ENCODE results near the gene REM2. TPM values are rescaled to one million over a fixed set of nuclear protein-coding genes. Genes with fewer than 3 reads are reported as not detected.
"Not testable (repeated sequence)": the region's sequence is repeated elsewhere in the genome, so short reads cannot be mapped to it uniquely, and the experiment has no call there.

Gene REM2
- total RNA-seq, 4 donors from 2014 or later: 0.57 to 2.1 (median 1.4) TPM

DNA sequence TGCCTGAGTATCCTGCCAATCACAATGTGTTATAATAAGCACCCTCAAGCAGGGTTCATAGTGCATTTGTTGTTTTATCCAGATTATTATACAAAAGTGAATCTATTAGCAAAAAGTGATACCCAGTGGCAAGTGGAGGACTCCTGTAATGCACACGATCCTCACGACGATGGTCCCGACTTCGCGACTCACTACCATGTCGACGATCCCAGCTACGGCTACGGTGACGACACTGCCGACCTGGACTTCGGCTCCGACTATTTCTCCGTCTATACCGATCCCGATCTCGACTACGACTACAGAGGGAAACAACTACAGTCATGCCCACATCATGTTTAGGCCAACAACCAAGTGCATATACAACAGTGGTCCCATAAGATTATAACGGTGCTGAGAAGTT, 23.1 kb downstream of the REM2 start:
- TF ChIP-seq, protein P1, sequence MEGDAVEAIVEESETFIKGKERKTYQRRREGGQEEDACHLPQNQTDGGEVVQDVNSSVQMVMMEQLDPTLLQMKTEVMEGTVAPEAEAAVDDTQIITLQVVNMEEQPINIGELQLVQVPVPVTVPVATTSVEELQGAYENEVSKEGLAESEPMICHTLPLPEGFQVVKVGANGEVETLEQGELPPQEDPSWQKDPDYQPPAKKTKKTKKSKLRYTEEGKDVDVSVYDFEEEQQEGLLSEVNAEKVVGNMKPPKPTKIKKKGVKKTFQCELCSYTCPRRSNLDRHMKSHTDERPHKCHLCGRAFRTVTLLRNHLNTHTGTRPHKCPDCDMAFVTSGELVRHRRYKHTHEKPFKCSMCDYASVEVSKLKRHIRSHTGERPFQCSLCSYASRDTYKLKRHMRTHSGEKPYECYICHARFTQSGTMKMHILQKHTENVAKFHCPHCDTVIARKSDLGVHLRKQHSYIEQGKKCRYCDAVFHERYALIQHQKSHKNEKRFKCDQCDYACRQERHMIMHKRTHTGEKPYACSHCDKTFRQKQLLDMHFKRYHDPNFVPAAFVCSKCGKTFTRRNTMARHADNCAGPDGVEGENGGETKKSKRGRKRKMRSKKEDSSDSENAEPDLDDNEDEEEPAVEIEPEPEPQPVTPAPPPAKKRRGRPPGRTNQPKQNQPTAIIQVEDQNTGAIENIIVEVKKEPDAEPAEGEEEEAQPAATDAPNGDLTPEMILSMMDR (IDR thresholded peaks at IDR 0.05): no peak
- no peak for TF ChIP-seq POLR2A (IDR thresholded peaks at IDR 0.05)
- H3K27ac ChIP-seq: no peak overlapping the region
- no peak for DNase-seq
- no peak overlapping the region for H3K4me3 ChIP-seq
- H3K27me3 ChIP-seq: no peaks in the 10 kb centered on the region
- H3K4me1 ChIP-seq: no peaks in the 10 kb centered on the region
- no peaks in the 10 kb centered on the region for H3K9me3 ChIP-seq
- H3K36me3 ChIP-seq: peaks cover 0 to 95% (median 0%) of the 10 kb centered on the region in 3 donors

DNA sequence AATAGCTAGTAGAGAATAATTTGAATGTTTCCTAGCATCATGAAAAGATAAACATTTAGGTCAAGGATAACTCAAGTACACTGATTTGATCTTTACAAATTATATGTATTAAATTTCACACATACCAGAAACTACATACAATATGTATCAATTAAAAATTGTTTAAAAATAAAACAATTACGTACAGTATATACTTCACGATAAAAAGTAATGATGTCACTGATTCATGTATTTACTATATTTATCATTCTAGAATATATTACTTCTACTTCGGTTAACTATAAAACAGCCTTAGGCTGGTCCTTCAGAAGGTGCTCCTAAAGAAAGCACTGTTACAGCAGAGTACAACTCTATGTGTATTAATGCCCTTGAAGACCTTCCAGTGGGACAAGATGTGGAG, 24.4 kb downstream of the REM2 start:
- Histone ChIP-seq H3K36me3 (peaks cover 0 to 82% (median 0%) of the 10 kb centered on the region in 3 donors), H3K4me3 (no peak overlapping the region), H3K9me3 (no peaks in the 10 kb centered on the region), H3K27ac (no peak overlapping the region), H3K27me3 (no peaks in the 10 kb centered on the region), H3K4me1 (no peaks in the 10 kb centered on the region)
- DNase-seq: no peak
- TF ChIP-seq, protein P1 (IDR thresholded peaks at IDR 0.05): no peak
- TF ChIP-seq POLR2A (IDR thresholded peaks at IDR 0.05): no peak

DNA sequence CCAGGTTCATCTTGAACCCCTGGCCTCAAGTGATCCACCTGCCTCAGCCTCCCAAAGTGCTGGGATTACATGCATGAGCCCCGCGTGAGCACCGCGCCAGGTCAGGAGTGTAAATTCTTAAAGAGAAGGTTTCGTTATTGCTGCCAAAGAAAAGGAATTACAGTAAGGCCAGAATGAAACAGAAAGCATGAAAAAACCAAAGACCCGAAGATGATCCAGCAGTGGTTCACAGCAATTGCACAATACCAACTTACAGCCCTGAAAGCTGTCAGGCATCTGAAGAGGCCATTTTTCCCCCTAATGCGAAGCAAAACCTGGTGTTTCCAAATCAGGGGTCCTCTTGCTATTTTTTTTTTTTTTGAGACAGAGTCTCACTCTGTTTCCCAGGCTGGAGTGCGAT, 25.6 kb downstream of the REM2 start:
- TF ChIP-seq, protein P1 (IDR thresholded peaks at IDR 0.05): no peak
- no peak for TF ChIP-seq POLR2A (IDR thresholded peaks at IDR 0.05)
- H3K36me3 ChIP-seq: peaks cover 0 to 70% (median 0%) of the 10 kb centered on the region in 3 donors
- H3K9me3 ChIP-seq: no peaks in the 10 kb centered on the region

DNA sequence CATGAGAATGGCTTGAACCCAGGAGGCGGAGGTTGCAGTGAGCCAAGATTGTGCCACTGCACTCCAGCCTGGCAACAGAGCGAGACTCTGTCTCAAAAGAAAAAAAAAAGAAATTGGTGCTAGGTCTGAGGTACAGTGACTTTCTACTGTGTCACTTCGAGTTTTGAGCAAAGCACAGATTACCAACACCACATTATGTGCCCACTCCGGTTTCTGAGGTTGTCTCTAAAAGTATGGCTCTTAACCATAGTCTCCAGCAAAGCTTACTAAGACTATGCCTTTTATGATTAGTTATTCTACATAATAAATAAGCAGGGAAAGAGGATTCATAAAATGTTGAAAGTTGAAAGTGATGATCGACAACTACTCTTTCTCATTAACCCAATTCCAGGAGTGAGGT, 27.9 kb downstream of the REM2 start:
- no peaks in the 10 kb centered on the region for H3K27me3 ChIP-seq
- no peak for TF ChIP-seq POLR2A (IDR thresholded peaks at IDR 0.05)
- TF ChIP-seq, protein P1 (IDR thresholded peaks at IDR 0.05): no peak
- no peaks in the 10 kb centered on the region for H3K9me3 ChIP-seq
- no peak for DNase-seq
- peaks cover 0 to 10% (median 0%) of the 10 kb centered on the region in 4 donors for H3K4me1 ChIP-seq
- H3K4me3 ChIP-seq: no peak overlapping the region
- H3K27ac ChIP-seq: no peak overlapping the region
- peaks cover 0 to 47% (median 0%) of the 10 kb centered on the region in 3 donors for H3K36me3 ChIP-seq

More for the DNA sequence above, 25.6 kb downstream of the REM2 start:
- H3K27ac ChIP-seq: no peak overlapping the region
- no peak overlapping the region for H3K4me3 ChIP-seq
- DNase-seq: no peak
- no peaks in the 10 kb centered on the region for H3K4me1 ChIP-seq
- H3K27me3 ChIP-seq: no peaks in the 10 kb centered on the region

DNA sequence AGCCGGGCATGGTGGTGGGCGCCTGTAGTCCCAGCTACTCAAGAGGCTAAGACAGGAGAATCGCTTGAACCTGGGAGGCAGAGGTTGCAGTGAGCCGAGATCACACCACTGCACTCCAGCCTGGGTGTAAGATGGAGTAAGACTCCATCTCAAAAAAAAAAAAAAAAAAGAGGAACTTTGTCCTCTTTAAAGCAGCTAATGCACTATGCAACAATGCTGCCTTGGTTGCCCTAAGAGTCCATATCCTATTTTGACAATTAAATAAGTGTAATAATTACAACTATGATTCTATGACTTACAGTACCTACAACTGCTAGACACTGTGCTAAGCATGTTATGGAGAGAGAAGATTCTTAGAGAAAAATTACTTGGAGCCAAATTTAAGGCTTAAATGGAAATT, 31.8 kb downstream of the REM2 start:
- not testable (repeated sequence) for H3K4me3 ChIP-seq, H3K27me3 ChIP-seq, H3K36me3 ChIP-seq, DNase-seq, H3K9me3 ChIP-seq, H3K27ac ChIP-seq
- H3K4me1 ChIP-seq: peaks cover 0 to 33% (median 4%) of the 10 kb centered on the region in 4 donors

DNA sequence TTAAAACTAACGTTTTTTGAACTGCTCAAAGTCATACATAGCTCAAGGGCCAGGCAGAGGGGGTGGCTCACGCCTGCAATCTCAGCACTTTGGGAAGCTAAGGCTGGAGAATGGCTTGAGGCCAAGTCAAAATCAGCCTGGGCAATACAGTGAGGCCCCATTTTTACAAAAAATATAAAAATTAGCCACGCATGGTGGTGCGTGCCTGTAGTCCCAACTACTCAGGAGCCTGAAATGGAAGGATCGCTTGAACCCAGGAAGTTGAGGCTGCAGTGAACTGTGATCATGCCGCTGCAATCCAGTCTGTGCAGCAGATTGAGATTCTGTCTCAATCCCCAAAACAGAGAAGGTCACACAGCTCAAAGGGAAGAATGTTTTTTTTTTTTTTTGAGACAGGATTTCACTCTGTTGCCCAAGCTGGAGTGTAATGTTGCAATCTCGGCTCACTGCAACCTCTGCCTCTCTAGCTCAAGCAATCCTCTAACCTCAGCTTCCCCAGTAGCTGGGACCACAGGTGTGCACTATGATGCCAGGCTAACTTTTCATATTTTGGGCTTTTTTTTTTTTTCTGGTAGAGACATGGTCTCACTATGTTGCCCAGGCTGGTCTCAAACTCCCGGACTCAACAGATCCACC, 33.0 kb downstream of the REM2 start:
- no peak for TF ChIP-seq POLR2A (IDR thresholded peaks at IDR 0.05)
- TF ChIP-seq, protein P1 (IDR thresholded peaks at IDR 0.05): no peak
- H3K4me3 ChIP-seq: no peak overlapping the region
- H3K27me3 ChIP-seq: no peaks in the 10 kb centered on the region
- DNase-seq: no peak
- peaks cover 0 to 10% (median 0%) of the 10 kb centered on the region in 3 donors for H3K36me3 ChIP-seq
- no peaks in the 10 kb centered on the region for H3K9me3 ChIP-seq
- peaks cover 0 to 34% (median 4%) of the 10 kb centered on the region in 4 donors for H3K4me1 ChIP-seq
- no peak overlapping the region for H3K27ac ChIP-seq

All from Peyer's patch (tissue), 4 donors.